ENCODE results near the gene STAM.

GRCh38 chr10:17682236-17682946 is 38.4 kb downstream of the STAM start:
- TF ChIP-seq TCF7L2 (IDR thresholded peaks at IDR 0.05; ENCODE audit: borderline replicate concordance, low read depth, low read length) (no peak), ZNF10 (tag by site-specific recombination; IDR thresholded peaks at IDR 0.05) (no peak), ZNF311 (tag by site-specific recombination; IDR thresholded peaks at IDR 0.05; ENCODE audit: borderline replicate concordance) (no peak), ZNF639 (tag by site-specific recombination; IDR thresholded peaks at IDR 0.05) (no peak), ZBTB1 (tag by site-specific recombination; IDR thresholded peaks at IDR 0.05) (no peak), ZFP41 (tag by site-specific recombination; IDR thresholded peaks at IDR 0.05; ENCODE audit: borderline replicate concordance) (no peak), ZNF292 (tag by site-specific recombination; IDR thresholded peaks at IDR 0.05; ENCODE audit: borderline replicate concordance, low read depth) (no peak), REST (tag by site-specific recombination; IDR thresholded peaks at IDR 0.05) (no peak), ZEB2 (tag by site-specific recombination; IDR thresholded peaks at IDR 0.05) (no peak)
- TF ChIP-seq, protein P1, sequence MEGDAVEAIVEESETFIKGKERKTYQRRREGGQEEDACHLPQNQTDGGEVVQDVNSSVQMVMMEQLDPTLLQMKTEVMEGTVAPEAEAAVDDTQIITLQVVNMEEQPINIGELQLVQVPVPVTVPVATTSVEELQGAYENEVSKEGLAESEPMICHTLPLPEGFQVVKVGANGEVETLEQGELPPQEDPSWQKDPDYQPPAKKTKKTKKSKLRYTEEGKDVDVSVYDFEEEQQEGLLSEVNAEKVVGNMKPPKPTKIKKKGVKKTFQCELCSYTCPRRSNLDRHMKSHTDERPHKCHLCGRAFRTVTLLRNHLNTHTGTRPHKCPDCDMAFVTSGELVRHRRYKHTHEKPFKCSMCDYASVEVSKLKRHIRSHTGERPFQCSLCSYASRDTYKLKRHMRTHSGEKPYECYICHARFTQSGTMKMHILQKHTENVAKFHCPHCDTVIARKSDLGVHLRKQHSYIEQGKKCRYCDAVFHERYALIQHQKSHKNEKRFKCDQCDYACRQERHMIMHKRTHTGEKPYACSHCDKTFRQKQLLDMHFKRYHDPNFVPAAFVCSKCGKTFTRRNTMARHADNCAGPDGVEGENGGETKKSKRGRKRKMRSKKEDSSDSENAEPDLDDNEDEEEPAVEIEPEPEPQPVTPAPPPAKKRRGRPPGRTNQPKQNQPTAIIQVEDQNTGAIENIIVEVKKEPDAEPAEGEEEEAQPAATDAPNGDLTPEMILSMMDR (tag by site-specific recombination; IDR thresholded peaks at IDR 0.05), result no peak
- TF ChIP-seq, protein P2, sequence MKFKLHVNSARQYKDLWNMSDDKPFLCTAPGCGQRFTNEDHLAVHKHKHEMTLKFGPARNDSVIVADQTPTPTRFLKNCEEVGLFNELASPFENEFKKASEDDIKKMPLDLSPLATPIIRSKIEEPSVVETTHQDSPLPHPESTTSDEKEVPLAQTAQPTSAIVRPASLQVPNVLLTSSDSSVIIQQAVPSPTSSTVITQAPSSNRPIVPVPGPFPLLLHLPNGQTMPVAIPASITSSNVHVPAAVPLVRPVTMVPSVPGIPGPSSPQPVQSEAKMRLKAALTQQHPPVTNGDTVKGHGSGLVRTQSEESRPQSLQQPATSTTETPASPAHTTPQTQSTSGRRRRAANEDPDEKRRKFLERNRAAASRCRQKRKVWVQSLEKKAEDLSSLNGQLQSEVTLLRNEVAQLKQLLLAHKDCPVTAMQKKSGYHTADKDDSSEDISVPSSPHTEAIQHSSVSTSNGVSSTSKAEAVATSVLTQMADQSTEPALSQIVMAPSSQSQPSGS (tag by site-specific recombination; IDR thresholded peaks at IDR 0.05; ENCODE audit: low read depth), result no peak
